SKM-1 (cell line): Measurements from ENCODE around the gene VMP1.
"Not testable (repeated sequence)": the region's sequence is repeated elsewhere in the genome, so short reads cannot be mapped to it uniquely, and the experiment has no call there.

ENCODE experiments used
- DNase-seq: peaks from one replicate; lab custom pipeline; 2025; ENCODE audit not compliant: unreplicated experiment; lab: John Stamatoyannopoulos, UW

VMP1 gene

GRCh38 chr17:59753522-59754467, 46.3 kb downstream of the VMP1 start:
- peak; percentile 66 for DNase-seq

DNA sequence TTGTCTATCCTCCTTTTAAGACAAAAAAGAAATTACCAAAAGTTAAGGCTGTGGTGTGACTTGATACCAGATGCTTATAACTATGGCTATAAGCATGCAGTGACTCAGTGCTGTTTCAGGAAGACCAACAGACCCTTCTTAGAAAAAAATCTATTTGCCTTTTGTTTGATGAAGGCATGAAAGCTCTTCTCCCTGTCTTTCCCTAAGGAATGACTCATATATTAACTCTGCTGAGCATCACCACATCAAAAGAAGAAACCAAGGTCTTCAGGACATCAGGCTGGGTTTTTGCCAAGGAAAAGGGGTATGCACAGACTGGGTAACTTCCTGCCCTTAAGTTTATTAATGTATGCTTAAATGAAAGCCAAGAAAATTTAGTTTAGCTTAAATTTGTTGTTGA, 47.1 kb downstream of the VMP1 start:
- no peak for DNase-seq

DNA sequence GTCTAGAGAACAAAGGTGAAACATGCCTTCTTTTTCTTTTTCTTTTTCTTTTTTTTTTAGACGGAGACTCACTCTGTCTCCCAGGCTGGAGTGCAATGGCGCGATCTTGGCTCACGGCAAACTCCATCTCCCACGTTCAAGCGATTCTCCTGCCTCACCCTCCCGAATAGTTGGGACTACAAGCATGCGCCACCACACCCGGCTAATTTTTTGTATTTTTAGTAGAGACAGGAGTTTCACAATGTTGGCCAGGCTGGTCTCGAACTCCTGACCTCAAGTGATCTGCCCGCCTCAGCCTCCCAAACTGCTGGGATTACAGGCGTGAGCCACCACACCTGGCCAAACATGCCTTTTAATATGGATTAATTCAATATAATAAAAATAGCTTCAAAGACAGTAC, 47.6 kb downstream of the VMP1 start:
- DNase-seq = not testable (repeated sequence)

DNA sequence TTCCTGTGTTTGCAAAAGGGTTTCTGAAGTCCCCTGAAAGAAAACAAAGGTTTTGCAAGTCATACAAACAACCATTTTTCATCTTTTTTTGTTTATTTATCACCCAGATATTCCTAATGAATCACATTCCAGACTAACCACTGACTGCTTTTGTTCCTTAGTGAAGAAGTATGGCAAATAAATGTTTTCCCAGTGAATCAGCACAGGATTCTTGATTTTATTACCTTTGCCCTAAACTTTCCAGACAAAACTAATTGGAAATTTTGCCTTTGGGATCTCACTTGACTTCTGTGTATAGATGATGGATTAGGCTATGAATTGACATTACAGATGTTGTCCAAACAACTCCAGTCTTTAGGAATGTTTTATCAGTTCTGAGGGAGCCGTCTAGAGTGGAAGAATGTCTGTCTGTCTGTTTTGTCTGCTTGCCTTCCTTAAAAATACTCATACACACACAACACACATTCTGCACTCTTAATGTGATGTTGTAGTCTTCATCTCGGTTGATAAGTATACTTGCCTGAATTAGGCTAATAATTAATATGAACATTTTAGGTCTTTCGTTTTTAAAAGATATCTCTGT, 48.9 kb downstream of the VMP1 start:
- no peak for DNase-seq

- no peak for DNase-seq
Observed at GRCh38 chr17:59757043-59757442, 49.6 kb downstream of the VMP1 start.

DNA sequence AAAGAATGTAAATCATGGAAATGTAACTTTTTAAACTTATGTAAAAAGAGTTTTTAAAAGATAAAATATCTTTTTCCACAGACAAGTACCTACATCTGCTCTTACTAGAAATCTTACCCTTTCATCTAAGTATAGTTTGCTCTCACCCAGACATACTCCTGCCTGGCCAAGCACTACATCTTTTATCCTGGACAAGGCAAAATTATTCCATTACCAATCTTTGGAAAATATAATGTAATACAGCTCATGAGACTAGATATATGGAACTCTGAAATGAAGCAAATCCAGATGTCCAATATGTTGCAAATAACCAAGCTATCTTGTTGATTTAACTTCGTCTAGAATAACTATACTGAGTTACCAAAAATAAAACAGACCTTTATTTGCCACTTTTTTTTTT, 50.0 kb downstream of the VMP1 start:
- no peak for DNase-seq

DNA sequence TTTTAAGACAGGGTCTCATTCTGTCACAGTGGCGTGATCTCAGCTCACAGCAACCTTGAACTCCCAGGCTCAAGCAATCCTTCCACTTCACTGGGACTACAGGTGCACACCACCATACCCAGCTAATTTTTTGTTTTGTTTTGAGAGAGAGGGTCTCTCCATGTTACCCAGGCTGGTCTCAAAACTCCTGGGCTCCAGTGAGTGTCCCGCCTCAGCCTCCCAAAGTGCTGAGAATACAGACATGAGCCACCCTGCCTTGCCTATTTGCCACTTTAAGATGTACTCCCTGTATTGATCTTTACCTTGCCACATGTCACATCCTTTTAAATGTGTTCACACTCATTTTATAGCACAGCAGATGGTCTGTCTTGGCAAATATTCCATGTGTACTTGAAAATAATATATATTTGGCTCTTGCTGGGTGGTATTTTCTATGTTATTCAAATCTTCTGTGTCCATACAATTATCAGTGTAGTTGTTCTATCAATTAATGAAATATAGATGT, 50.5 kb downstream of the VMP1 start:
- no peak for DNase-seq

DNA sequence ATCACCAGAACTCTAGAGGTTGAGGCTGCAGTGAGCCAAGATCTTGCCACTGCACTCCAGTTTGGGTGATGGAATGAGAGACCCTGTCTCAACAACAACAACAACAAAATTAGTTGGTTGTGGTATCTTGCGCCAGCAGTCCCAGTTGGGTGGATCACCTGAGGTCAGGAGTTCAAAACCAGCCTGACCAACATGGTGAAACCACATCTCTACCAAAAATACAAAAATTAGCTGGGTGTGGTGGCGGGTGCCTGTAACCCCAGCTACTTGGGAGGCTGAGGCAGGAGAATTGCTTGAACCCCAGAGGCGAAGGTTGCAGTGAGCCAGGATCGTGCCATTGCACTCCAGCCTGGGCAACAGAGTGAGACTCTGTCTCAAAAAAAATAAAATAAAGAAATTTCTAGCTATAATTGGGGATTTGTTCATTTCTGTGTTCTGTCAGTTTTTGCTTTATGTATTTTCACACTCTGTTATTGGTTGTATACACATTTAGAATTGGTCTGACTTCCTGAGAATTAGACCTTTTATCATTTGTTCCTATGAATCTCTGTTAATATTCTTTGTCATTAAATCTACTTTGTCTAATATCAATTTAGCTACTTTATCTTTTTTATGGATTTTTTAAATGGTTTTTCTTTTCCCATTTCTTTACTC, 51.7 kb downstream of the VMP1 start:
- DNase-seq = not testable (repeated sequence)

DNA sequence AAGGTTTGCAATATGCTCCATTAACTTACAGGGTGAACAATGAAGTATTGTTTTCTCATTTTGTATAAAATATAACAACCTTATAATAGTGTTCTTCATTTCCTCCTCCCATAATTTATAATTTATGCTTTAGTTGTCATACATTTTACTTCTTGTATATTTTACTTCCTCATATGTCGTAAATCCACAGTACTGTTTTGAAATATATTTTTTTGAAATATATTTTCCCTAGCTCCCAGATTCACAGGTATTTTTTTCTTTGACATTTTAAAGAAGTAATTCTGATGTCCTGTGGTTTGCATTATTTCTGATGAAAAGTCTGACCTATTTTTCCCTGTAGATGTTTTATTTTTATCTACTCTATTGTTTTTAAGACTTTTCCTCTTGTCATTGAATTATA, 52.7 kb downstream of the VMP1 start:
- no peak for DNase-seq

DNA sequence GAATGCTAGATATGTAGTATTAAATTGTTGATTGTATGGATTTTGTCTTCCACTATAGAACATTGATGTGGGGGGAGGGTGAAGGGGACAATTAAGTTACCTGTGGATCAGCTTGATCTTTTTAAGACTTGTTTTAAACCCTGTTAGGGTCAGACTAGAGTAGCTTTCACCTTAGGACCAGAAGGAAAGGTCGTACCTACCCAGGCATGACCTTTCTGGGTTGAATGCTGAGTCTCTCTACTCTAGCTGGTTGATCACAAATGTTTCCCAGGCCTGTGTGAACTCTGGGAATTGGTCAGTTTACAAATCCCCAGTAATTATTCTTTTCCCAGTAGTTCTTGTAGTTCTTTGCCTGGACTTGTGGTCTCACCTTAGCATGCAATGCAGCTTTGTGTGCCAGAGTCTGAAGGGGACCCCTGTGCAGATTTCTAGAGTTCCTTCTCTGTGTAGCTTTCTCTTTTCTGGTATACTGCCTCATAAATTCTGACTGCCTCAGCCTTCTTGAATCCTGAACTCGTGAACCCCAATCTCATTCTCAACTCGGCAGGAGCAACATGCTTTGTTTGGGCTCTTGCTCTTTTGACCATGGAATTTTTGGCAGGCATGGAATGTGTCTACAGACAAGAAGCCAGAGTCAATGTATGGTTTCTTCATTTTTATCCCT, 54.1 kb downstream of the VMP1 start:
- no peak for DNase-seq

DNA sequence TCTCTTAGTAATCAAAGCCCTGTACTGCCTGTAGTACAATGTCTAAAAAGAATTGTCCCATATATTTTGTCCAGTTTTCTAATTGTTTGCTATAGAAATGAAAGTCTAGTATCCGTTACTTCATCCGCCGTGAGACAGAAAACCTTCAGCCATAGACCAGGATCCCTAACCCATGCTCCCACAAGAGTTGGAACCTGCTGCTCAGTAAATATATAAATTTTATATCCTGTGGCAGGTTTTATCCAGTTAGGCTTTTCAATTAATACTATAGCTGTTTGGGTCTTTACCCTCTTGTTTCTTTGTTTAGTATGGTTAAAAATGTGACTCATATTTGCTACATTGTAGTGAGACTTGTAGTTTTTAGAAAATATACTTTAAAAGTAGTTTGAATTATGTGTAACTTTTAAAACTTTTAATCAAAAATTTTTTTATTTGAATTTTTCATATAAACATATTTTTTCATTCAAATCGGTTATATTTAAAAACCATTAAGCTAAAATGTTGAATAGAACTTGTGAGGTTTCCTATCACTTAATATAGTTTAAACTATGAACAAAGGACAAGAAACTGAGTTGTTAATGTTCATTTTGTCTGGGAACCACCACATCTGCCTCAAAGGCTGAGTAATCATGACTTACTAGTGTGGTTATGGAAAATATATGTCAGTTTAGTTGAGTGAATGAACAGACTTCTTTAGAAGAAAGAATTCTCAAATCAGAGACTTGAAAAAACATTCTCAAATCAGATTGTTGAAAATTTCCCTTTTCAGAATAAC, 54.8 kb downstream of the VMP1 start:
- no peak for DNase-seq

GRCh38 chr17:59762824-59763374, 55.4 kb downstream of the VMP1 start:
- no peak for DNase-seq

DNA sequence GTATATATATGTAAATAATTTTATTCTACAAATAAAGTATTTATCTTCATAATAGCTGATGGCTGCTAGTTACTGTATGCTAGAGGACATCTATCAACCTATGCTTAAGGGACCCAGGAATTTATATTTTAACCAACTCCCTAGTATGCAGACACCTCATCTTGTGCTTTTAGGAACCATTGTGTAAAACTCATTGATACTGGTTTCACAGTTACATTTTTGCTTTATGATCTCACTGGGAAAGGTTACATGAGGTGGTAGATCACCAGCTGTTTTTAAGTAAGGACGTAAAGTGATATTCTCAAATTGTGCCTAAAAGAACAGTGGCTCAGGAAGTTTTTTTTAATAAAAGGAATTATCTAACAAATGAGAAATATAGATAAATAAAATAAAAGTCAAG, 56.4 kb downstream of the VMP1 start:
- no peak for DNase-seq

DNA sequence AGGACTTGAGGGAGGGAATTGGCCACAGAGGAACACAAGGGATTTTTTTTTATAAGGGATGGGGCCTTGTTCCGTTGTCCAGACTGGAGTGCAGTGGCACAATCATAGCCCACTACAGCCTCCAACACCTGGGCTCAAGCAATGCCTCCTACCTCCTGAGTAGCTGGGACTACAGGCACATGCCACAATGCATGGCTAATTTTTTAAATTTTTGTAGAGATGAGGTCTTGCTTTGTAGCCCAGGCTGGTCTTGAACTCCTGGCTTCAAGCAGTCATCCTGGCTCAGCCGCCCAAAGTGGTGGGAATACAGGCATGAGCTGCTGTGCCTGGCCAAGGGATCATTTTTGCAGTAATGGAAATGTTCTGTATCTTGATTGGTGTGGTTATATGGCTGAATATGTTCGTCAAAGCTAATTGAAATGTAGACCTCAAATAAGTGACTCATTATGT, 56.9 kb downstream of the VMP1 start:
- no peak for DNase-seq

DNA sequence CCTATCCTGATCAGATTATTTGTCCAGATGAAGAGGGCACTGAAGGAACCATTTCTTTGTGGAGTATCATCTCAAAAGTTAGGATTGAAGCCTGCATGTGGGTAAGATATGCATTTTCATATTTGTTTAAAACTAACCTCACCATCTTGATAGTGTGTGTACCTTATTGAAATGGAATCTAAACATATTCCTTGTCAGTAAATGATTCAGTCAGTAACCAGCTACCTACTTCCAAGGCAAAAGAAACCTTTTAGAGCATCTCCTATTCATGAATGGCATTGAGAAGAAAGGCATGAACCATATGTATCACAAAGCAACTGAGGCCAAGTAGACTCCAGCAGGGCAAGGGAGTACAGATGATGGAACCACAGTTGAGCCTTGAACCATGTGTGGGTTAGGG, 57.6 kb downstream of the VMP1 start:
- no peak for DNase-seq

GRCh38 chr17:59766491-59766890, 59.0 kb downstream of the VMP1 start:
- DNase-seq = no peak

DNA sequence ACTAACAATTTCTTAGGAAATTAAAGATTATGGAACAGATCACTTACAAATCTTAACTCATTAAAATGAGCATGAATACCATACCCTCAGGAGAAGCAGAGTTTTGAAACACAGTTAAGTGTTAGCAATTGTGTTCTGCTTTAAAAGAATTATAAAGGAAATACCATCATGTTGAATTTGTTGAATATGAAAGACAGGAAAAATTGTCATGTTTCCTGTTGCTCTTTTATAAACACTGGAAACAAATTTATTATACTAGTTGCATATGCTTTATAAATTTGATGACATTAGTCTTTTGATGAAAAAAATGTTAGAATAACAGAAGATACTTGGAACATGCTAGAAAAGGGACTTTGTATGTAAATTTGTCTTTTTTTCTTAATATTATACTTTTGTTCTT, 59.7 kb downstream of the VMP1 start:
- DNase-seq = no peak

- DNase-seq = no peak
Observed at GRCh38 chr17:59769887-59770286, 62.4 kb downstream of the VMP1 start.

DNA sequence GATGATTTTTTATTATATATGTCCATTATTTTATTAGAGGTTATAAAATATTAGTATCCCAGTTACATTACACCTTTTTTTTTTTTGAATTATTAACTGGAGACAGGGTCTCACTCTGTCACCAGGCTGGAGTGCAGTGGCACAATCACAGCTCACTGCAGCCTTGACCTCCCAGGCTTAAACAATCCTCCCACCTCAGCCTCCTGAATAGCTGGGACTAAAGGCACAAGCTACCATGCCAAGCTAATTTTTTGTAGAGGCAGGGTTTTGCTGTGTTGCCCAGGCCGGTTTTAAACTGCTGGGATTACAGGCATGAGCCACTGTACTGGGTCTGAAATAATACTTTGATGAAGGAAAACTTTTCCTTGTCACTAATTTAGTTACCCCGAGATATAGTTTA, 63.6 kb downstream of the VMP1 start:
- DNase-seq = no peak

DNA sequence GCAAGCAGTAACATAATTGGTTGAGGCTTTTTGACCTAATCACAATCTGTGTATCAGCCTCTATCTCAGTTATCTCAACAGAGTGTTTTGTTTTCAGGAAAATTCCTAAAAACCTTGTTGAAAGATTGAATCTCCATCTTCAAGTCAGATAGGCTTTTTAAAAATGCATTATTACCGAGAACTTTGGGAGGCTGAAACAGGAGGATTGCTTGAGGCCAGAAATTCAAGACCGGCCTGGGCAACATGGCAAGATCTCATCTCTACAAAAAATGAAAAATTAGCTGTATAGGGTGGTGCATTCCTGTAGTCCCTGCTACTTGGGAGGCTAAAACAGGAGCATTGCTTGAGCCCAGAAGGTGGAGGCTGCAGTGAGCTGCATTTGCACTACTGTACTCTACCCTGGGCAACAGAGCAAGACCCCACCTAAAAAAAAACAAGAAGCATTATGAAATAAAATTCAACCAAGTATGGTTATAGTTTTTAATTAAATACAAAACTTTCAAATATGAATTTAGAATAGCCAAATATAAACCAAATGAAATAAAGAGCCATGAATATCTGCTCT, 68.4 kb downstream of the VMP1 start:
- DNase-seq = no peak
